Neural progenitor cell (in vitro differentiated cells): ENCODE measurements around the gene IDUA. TPM values are rescaled to one million over a fixed set of nuclear protein-coding genes. Genes with fewer than 3 reads are reported as not detected.

Experiments
- DNase-seq: peaks from one replicate; pipeline ENCODE4 v3.0.0-alpha.2; 2016; ENCODE audit warnings: low spot score
- H2AFZ ChIP-seq: fragments of 200-600 bp; sonication (generic); replicated peaks from 2 replicates; pipeline ENCODE4 v1.6.1; 2016; ENCODE audit warnings: antibody characterized with exemption
- H3F3A ChIP-seq: fragments of 200-600 bp; sonication (generic); 2 replicates; pipeline ENCODE4 v1.6.1; 2016; ENCODE audit warnings: antibody characterized with exemption, low read depth
- H3K27ac ChIP-seq: fragments of 200-600 bp; sonication (generic); 2 replicates; pipeline ENCODE4 v1.5.1; 2016; ENCODE audit warnings: mild to moderate bottlenecking
- H3K27me3 ChIP-seq: fragments of 200-600 bp; sonication (generic); 2 replicates; pipeline ENCODE4 v1.6.1; 2016; ENCODE audit warnings: mild to moderate bottlenecking, moderate library complexity
- H3K36me3 ChIP-seq: fragments of 200-600 bp; sonication (generic); 2 replicates; pipeline ENCODE4 v1.5.1; 2016
- H3K4me1 ChIP-seq: fragments of 200-600 bp; sonication (generic); 2 replicates; pipeline ENCODE4 v1.6.1; 2016; ENCODE audit warnings: mixed run types
- H3K4me2 ChIP-seq: fragments of 200-600 bp; sonication (generic); 2 replicates; pipeline ENCODE4 v1.6.1; 2016
- H3K4me3 ChIP-seq: fragments of 200-600 bp; sonication (generic); 2 replicates; pipeline ENCODE4 v1.5.1; 2016
- H3K79me2 ChIP-seq: fragments of 200-600 bp; sonication (generic); 2 replicates; pipeline ENCODE4 v1.6.1; 2016; ENCODE audit warnings: low read depth
- H3K9ac ChIP-seq: fragments of 200-600 bp; sonication (generic); 2 replicates; pipeline ENCODE4 v1.6.1; 2016
- H3K9me3 ChIP-seq: fragments of 200-600 bp; sonication (generic); 2 replicates; pipeline ENCODE4 v1.5.1; 2016; ENCODE audit warnings: low read depth
- H4K20me1 ChIP-seq: fragments of 200-600 bp; sonication (generic); 2 replicates; pipeline ENCODE4 v1.6.1; 2016; ENCODE audit warnings: low read depth
- H3K27ac Mint-ChIP-seq: 3 replicates; pipeline ENCODE4 v1.8.0; 2021; ENCODE audit warnings: mixed read lengths
- H3K27me3 Mint-ChIP-seq: 2 replicates; pipeline ENCODE4 v1.8.0; 2022; ENCODE audit warnings: low read depth, mild to moderate bottlenecking, inconsistent platforms, moderate library complexity, mixed read lengths; ENCODE audit not compliant: insufficient read depth
- H3K36me3 Mint-ChIP-seq: 3 replicates; pipeline ENCODE4 v1.8.0; 2021; ENCODE audit warnings: mixed read lengths
- H3K4me1 Mint-ChIP-seq: 3 replicates; pipeline ENCODE4 v1.8.0; 2021; ENCODE audit warnings: mixed read lengths
- H3K4me3 Mint-ChIP-seq: 3 replicates; pipeline ENCODE4 v1.8.0; 2021; ENCODE audit warnings: mild to moderate bottlenecking, moderate library complexity, mixed read lengths
- H3K9me3 Mint-ChIP-seq: 3 replicates; pipeline ENCODE4 v1.8.0; 2020; ENCODE audit warnings: mixed read lengths
- CTCF ChIP-seq: fragments of 200-600 bp; sonication (generic); IDR thresholded peaks from 2 replicates; pipeline ENCODE4 v1.5.1; 2017; ENCODE audit warnings: antibody characterized with exemption, mild to moderate bottlenecking
- EZH2 ChIP-seq: fragments of 200-600 bp; sonication (generic); IDR thresholded peaks from 2 replicates; pipeline ENCODE4 v1.6.1; 2017; ENCODE audit warnings: antibody characterized with exemption, mild to moderate bottlenecking, moderate library complexity
- EZH2phosphoT487 ChIP-seq: fragments of 200-600 bp; sonication (generic); IDR thresholded peaks from 2 replicates; pipeline ENCODE4 v1.6.1; 2017; ENCODE audit warnings: antibody characterized with exemption
- total RNA-seq: library from RNA; depleted of rRNA; stranded (reverse); fragments of >200 nt; gene quantifications from 2 replicates; pipeline ENCODE4 v1.2.3, GENCODE V29; 2015; ENCODE audit warnings: low replicate concordance

Gene IDUA
- total RNA-seq, 1 donor from 2014 or later, result 0.47 TPM

GRCh38 chr4:963276-964225, 23.3 kb upstream of the IDUA start:
- Histone ChIP-seq H3K9ac (no peak overlapping the region), H3K36me3 (no peaks in the 10 kb centered on the region), H3K4me1 (no peaks in the 10 kb centered on the region), H3K79me2 (no peaks in the 10 kb centered on the region), H3K27me3 (peaks cover 20% of the 10 kb centered on the region), H2AFZ (no peak overlapping the region), H3F3A (no peaks in the 10 kb centered on the region), H4K20me1 (peaks cover 4% of the 10 kb centered on the region), H3K4me2 (no peak overlapping the region), H3K4me3 (no peak overlapping the region), H3K9me3 (no peaks in the 10 kb centered on the region), H3K27ac (no peak overlapping the region)
- peaks cover 3% of the 10 kb centered on the region for H3K36me3 Mint-ChIP-seq
- TF ChIP-seq EZH2 (no peak), EZH2phosphoT487 (no peak), CTCF (no peak)
- H3K27ac Mint-ChIP-seq, result no peak overlapping the region
- DNase-seq, result no peak
- H3K4me3 Mint-ChIP-seq, result no peak overlapping the region
- H3K9me3 Mint-ChIP-seq, result no peaks in the 10 kb centered on the region
- peaks cover 3% of the 10 kb centered on the region for H3K4me1 Mint-ChIP-seq
- H3K27me3 Mint-ChIP-seq, result peaks cover 1% of the 10 kb centered on the region

- Histone ChIP-seq H3K79me2 (no peaks in the 10 kb centered on the region), H3K27me3 (peaks cover 28% of the 10 kb centered on the region), H3K4me2 (no peak overlapping the region), H3K27ac (no peak overlapping the region), H3K4me3 (no peak overlapping the region), H3K9ac (no peak overlapping the region), H3F3A (no peaks in the 10 kb centered on the region), H3K9me3 (no peaks in the 10 kb centered on the region), H3K36me3 (no peaks in the 10 kb centered on the region), H4K20me1 (peaks cover 11% of the 10 kb centered on the region), H2AFZ (no peak overlapping the region), H3K4me1 (no peaks in the 10 kb centered on the region)
- Mint-ChIP-seq H3K9me3 (no peaks in the 10 kb centered on the region), H3K27ac (no peak overlapping the region), H3K4me3 (no peak overlapping the region), H3K27me3 (no peaks in the 10 kb centered on the region), H3K4me1 (no peaks in the 10 kb centered on the region), H3K36me3 (no peaks in the 10 kb centered on the region)
- TF ChIP-seq EZH2phosphoT487, result no peak
- no peak for TF ChIP-seq CTCF
- no peak for TF ChIP-seq EZH2
- DNase-seq, result no peak
These were observed 22.4 kb upstream of the IDUA start for GRCh38 chr4:964346-965025.

GRCh38 chr4:965048-965765, 21.6 kb upstream of the IDUA start:
- H3K4me3 ChIP-seq, result no peak overlapping the region
- H3K9ac ChIP-seq, result no peak overlapping the region
- no peak for DNase-seq
- no peak overlapping the region for H3K27ac ChIP-seq
- Mint-ChIP-seq H3K4me3 (no peak overlapping the region), H3K27me3 (no peaks in the 10 kb centered on the region), H3K36me3 (no peaks in the 10 kb centered on the region), H3K9me3 (no peaks in the 10 kb centered on the region), H3K4me1 (no peaks in the 10 kb centered on the region), H3K27ac (no peak overlapping the region)
- peaks cover 11% of the 10 kb centered on the region for H4K20me1 ChIP-seq
- no peaks in the 10 kb centered on the region for H3K9me3 ChIP-seq
- TF ChIP-seq EZH2phosphoT487 (no peak), CTCF (no peak), EZH2 (no peak)
- H3K27me3 ChIP-seq, result peaks cover 34% of the 10 kb centered on the region
- no peaks in the 10 kb centered on the region for H3K4me1 ChIP-seq
- no peaks in the 10 kb centered on the region for H3K36me3 ChIP-seq
- no peak overlapping the region for H3K4me2 ChIP-seq
- no peaks in the 10 kb centered on the region for H3F3A ChIP-seq
- H3K79me2 ChIP-seq, result no peaks in the 10 kb centered on the region
- no peak overlapping the region for H2AFZ ChIP-seq
